AG04450 (cell line): Measurements from ENCODE around the gene ACSL4. TPM values are rescaled to one million over a fixed set of nuclear protein-coding genes. Genes with fewer than 3 reads are reported as not detected.
"Not testable (repeated sequence)": the region's sequence is repeated elsewhere in the genome, so short reads cannot be mapped to it uniquely, and the experiment has no call there.

Experiments
- CTCF ChIA-PET: fragments of 300-600, 350-600 bp; formaldehyde crosslinking; extraction: SDS; loops from one replicate; lab custom pipeline; 2022; ENCODE audit warnings: antibody characterized with exemption, inconsistent platforms; lab: Charles Lee
- POLR2A ChIA-PET: fragments of 350-600 bp; formaldehyde crosslinking; extraction: SDS; loops from one replicate; lab custom pipeline; 2021; ENCODE audit warnings: antibody characterized with exemption, inconsistent platforms; lab: Yijun Ruan, JAX
- DNase-seq: peaks from one replicate; pipeline ENCODE4 v3.0.0-alpha.2; 2011; ENCODE audit warnings: low read depth, low spot score
- H3K27ac ChIP-seq: one replicate; pipeline ENCODE4 v1.5.1; 2012; ENCODE audit warnings: low read depth, low read length, control low read depth
- H3K27me3 ChIP-seq: one replicate; pipeline ENCODE4 v1.6.0; 2012; ENCODE audit warnings: low read length; ENCODE audit not compliant: control insufficient read depth, insufficient read depth
- H3K4me3 ChIP-seq: 2 replicates; pipeline ENCODE4 v1.5.1; 2011; ENCODE audit warnings: mild to moderate bottlenecking, low read depth, low read length, control low read depth
- H3K9me3 ChIP-seq: 2 replicates; pipeline ENCODE4 v1.5.1; 2012; ENCODE audit warnings: low read length; ENCODE audit not compliant: control insufficient read depth, insufficient read depth
- CTCF ChIP-seq: IDR thresholded peaks from 2 replicates; pipeline ENCODE4 v1.5.1; 2011; ENCODE audit warnings: low read depth, low read length, control low read depth, inconsistent platforms
- polyA plus RNA-seq: library from polyadenylated mRNA; depleted of rRNA; stranded (reverse); fragments of >200 nt; gene quantifications from 2 replicates; pipeline ENCODE4 v1.2.3, GENCODE V29; 2011

ACSL4 gene
- polyA plus RNA-seq, 1 experiment: 157 TPM

- no peak for TF ChIP-seq CTCF
- no peaks in the 10 kb centered on the region for H3K9me3 ChIP-seq
- CTCF ChIA-PET: interaction anchor here (0.7 to 1.5 kb wide), 2 partner anchors 202 to 236 kb away, joined by 3 to 4 read pairs; no protein-coding TSS in a partner anchor
- H3K4me3 ChIP-seq: no peak overlapping the region
- no peak for DNase-seq
- POLR2A ChIA-PET: no interaction called here
- no peaks in the 10 kb centered on the region for H3K27me3 ChIP-seq
- H3K27ac ChIP-seq: no peak overlapping the region
Measured at GRCh38 chrX:109655502-109656201, 77.4 kb downstream of the ACSL4 start.

- no peak overlapping the region for H3K27ac ChIP-seq
- TF ChIP-seq CTCF: no peak
- POLR2A ChIA-PET: no interaction called here
- CTCF ChIA-PET: interaction anchor here (0.8 to 1.0 kb wide), 2 partner anchors 232 to 237 kb away, joined by 3 read pairs; no protein-coding TSS in a partner anchor
- H3K9me3 ChIP-seq: no peaks in the 10 kb centered on the region
- DNase-seq: no peak
- H3K4me3 ChIP-seq: no peak overlapping the region
- H3K27me3 ChIP-seq: no peaks in the 10 kb centered on the region
Measured at GRCh38 chrX:109654516-109655109, 78.4 kb downstream of the ACSL4 start.

GRCh38 chrX:109644671-109645070 lies 88.4 kb downstream of the ACSL4 start:
- DNase-seq, H3K27me3 ChIP-seq, POLR2A ChIA-PET, H3K27ac ChIP-seq, CTCF ChIA-PET, H3K4me3 ChIP-seq, H3K9me3 ChIP-seq: not testable (repeated sequence)

GRCh38 chrX:109643687-109644086 lies 89.4 kb downstream of the ACSL4 start:
- TF ChIP-seq CTCF: no peak
- CTCF ChIA-PET: interaction anchor here (0.7 to 1.5 kb wide), 3 partner anchors 245 to 692 kb away, joined by 3 to 5 read pairs (median 3); no protein-coding TSS in a partner anchor
- POLR2A ChIA-PET: no interaction called here

GRCh38 chrX:109638158-109638557 lies 94.9 kb downstream of the ACSL4 start:
- POLR2A ChIA-PET: no interaction called here

More at GRCh38 chrX:109643687-109644086, 89.4 kb downstream of the ACSL4 start:
- H3K4me3 ChIP-seq: no peak overlapping the region
- H3K9me3 ChIP-seq: no peaks in the 10 kb centered on the region
- no peak for DNase-seq
- H3K27ac ChIP-seq: no peak overlapping the region
- H3K27me3 ChIP-seq: no peaks in the 10 kb centered on the region

GRCh38 chrX:109637477-109637876 lies 95.6 kb downstream of the ACSL4 start:
- H3K9me3 ChIP-seq, H3K27ac ChIP-seq, H3K4me3 ChIP-seq, H3K27me3 ChIP-seq, POLR2A ChIA-PET, DNase-seq: not testable (repeated sequence)
- CTCF ChIA-PET: interaction anchor here (1.1 kb wide), 1 partner anchor 11 kb away, joined by 4 read pairs; no protein-coding TSS in a partner anchor

More at GRCh38 chrX:109638158-109638557, 94.9 kb downstream of the ACSL4 start:
- no peaks in the 10 kb centered on the region for H3K9me3 ChIP-seq
- CTCF ChIA-PET: interaction anchor here (0.7 kb wide), 1 partner anchor 309 kb away, joined by 4 read pairs; no protein-coding TSS in a partner anchor
- TF ChIP-seq CTCF: no peak
- H3K27ac ChIP-seq: no peak overlapping the region
- no peaks in the 10 kb centered on the region for H3K27me3 ChIP-seq
- DNase-seq: no peak
- H3K4me3 ChIP-seq: no peak overlapping the region
